Rectal smooth muscle tissue (tissue), 1 donor: ENCODE measurements around the gene TENM4.
A peak's percentile ranks its signal among the peaks of the same experiment; 100 is the strongest.

Experiments used
- H3K27ac ChIP-seq: one replicate; pipeline ENCODE4 v1.7.0; 2013; ENCODE audit warnings: low read depth, low read length, inconsistent platforms
- H3K27me3 ChIP-seq: one replicate; pipeline ENCODE4 v1.7.0; 2013; ENCODE audit warnings: low read length; ENCODE audit not compliant: control insufficient read depth, insufficient read depth
- H3K36me3 ChIP-seq: one replicate; pipeline ENCODE4 v1.7.0; 2013; ENCODE audit warnings: low read length; ENCODE audit not compliant: control insufficient read depth, insufficient read depth
- H3K4me1 ChIP-seq: one replicate; pipeline ENCODE4 v1.7.0; 2013; ENCODE audit warnings: low read length; ENCODE audit not compliant: control insufficient read depth, insufficient read depth
- H3K4me3 ChIP-seq: one replicate; pipeline ENCODE4 v1.7.0; 2013; ENCODE audit warnings: low read length
- H3K9ac ChIP-seq: one replicate; pipeline ENCODE4 v1.7.0; 2013; ENCODE audit warnings: low read length

TENM4 gene

DNA sequence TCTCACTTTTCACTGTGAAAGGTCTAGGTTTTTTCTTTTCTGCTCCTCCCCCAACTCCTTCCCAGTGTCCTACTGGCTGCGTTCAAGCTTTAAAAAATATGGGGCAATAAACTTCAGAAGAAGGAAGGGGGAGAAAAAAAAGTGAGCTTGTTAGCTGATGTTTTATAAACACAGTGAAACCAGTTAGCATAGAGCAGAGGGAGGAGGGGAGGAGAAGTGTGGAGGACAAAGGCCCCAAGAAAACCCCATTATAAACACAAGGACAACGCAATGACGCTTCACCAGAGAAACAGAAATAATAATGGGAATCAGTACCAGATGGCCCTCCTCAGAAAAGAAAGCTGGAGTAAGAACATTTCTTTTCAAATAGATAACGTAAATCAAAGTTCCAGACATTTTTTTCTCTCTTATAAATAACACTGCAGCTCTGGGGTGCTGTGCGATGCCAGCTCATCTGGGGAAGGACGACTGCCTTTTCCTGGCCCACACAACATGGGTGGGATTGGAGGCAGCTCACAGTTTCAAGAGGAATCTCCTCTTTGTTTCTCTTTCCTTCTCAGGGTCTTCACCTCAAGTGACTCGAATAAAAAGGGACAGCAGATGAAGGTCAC, 630.8 kb downstream of the TENM4 start:
- Histone ChIP-seq H3K4me3 (no peak overlapping the region), H3K4me1 (peaks cover 27% of the 10 kb centered on the region), H3K27ac (peak overlapping the region; percentile 48)

DNA sequence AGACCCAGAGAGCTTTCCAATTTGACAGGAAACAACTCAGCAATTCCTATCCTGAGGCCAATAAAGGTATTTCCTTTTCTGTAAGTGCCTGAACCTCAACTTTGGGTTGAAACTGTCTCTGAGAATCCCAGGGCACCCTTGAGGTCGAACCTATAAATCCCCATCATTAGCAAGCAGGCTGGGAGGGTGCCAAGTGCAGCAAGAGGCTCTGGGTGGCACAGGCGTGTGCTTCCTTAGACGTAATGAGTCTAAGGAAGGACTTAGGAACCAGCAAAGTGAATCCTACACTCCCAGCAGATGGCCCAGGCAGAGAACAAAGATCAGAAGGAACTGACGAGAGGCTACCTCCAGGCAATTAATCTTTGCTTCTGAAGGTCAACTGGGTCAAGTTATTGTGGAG, 631.9 kb downstream of the TENM4 start:
- no peak overlapping the region for H3K27ac ChIP-seq
- H3K36me3 ChIP-seq, result no peaks in the 10 kb centered on the region
- no peaks in the 10 kb centered on the region for H3K27me3 ChIP-seq
- H3K4me1 ChIP-seq, result peaks cover 27% of the 10 kb centered on the region
- no peak overlapping the region for H3K9ac ChIP-seq
- no peak overlapping the region for H3K4me3 ChIP-seq

More for the DNA sequence above, 630.8 kb downstream of the TENM4 start:
- no peak overlapping the region for H3K9ac ChIP-seq
- no peaks in the 10 kb centered on the region for H3K27me3 ChIP-seq
- no peaks in the 10 kb centered on the region for H3K36me3 ChIP-seq

DNA sequence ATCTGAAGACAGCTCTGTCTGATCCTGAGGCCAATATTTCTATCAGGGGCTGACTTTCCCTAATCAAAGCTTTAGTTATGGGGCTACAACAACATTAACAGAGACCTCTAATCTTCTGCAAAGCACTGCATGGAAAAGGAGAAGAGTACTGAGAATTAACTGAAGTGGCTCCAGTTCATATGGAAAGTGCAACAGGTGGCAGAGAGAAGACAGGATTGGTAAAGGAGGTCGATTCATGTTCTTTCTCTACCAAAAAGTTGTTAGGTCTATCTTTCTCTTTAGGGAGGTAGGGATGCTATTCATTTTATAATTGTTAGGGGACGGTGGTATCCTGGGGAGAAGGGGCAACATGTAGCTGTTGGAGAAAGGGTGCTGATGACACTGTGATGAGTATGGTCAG, 633.5 kb downstream of the TENM4 start:
- Histone ChIP-seq H3K9ac (peak overlapping the region; percentile 16), H3K36me3 (no peaks in the 10 kb centered on the region), H3K27ac (no peak overlapping the region)

GRCh38 chr11:78806214-78807004, 634.4 kb downstream of the TENM4 start:
- peaks cover 38% of the 10 kb centered on the region for H3K4me1 ChIP-seq
- H3K27ac ChIP-seq, result no peak overlapping the region
- H3K36me3 ChIP-seq, result no peaks in the 10 kb centered on the region
- no peak overlapping the region for H3K4me3 ChIP-seq
- no peak overlapping the region for H3K9ac ChIP-seq
- H3K27me3 ChIP-seq, result no peaks in the 10 kb centered on the region

More for the DNA sequence above, 633.5 kb downstream of the TENM4 start:
- peaks cover 30% of the 10 kb centered on the region for H3K4me1 ChIP-seq
- no peak overlapping the region for H3K4me3 ChIP-seq
- no peaks in the 10 kb centered on the region for H3K27me3 ChIP-seq

- no peaks in the 10 kb centered on the region for H3K27me3 ChIP-seq
- peaks cover 36% of the 10 kb centered on the region for H3K4me1 ChIP-seq
- H3K9ac ChIP-seq, result no peak overlapping the region
- H3K27ac ChIP-seq, result no peak overlapping the region
- no peaks in the 10 kb centered on the region for H3K36me3 ChIP-seq
- no peak overlapping the region for H3K4me3 ChIP-seq
Measured at GRCh38 chr11:78804991-78805390, 635.8 kb downstream of the TENM4 start.

GRCh38 chr11:78803995-78804394, 636.8 kb downstream of the TENM4 start:
- Histone ChIP-seq H3K4me3 (no peak overlapping the region), H3K27me3 (no peaks in the 10 kb centered on the region)

DNA sequence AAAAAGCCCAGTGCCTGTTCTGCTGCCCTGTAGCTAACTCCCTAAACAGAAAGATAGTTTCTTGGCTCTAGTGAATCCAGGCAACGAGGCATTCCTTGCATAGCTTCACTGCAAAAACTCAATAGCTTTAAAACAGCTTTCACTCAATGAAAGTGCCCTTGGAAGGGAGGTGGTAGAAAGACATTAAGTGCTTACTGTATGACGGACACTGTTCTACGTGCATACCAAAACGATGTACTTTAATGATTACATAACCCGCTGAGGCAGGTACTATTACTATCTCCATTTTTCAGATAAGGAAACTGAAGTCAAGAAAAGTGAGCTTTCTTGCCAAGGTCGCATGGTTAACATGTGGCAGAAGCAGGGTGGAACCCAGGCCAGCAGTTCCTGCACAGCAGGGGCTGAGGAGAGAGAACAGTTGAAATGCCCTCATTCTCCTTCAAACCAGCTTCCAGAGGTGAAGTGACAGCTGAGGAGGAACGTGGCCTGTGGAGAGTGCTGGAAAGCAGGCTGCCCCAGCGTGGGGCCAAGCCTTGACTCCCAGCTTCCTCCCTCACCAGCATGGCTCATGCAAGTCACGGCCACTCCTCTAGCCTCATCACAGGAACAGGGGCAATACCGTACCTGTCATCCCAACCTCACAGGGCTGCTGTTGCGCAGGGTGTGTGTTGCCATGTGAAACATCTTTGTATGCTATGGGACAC, 638.6 kb downstream of the TENM4 start:
- Histone ChIP-seq H3K27ac (no peak overlapping the region), H3K27me3 (no peaks in the 10 kb centered on the region), H3K4me3 (no peak overlapping the region), H3K36me3 (no peaks in the 10 kb centered on the region), H3K9ac (no peak overlapping the region), H3K4me1 (peaks cover 30% of the 10 kb centered on the region)

More at GRCh38 chr11:78803995-78804394, 636.8 kb downstream of the TENM4 start:
- Histone ChIP-seq H3K4me1 (peaks cover 32% of the 10 kb centered on the region), H3K27ac (no peak overlapping the region), H3K36me3 (no peaks in the 10 kb centered on the region), H3K9ac (no peak overlapping the region)

DNA sequence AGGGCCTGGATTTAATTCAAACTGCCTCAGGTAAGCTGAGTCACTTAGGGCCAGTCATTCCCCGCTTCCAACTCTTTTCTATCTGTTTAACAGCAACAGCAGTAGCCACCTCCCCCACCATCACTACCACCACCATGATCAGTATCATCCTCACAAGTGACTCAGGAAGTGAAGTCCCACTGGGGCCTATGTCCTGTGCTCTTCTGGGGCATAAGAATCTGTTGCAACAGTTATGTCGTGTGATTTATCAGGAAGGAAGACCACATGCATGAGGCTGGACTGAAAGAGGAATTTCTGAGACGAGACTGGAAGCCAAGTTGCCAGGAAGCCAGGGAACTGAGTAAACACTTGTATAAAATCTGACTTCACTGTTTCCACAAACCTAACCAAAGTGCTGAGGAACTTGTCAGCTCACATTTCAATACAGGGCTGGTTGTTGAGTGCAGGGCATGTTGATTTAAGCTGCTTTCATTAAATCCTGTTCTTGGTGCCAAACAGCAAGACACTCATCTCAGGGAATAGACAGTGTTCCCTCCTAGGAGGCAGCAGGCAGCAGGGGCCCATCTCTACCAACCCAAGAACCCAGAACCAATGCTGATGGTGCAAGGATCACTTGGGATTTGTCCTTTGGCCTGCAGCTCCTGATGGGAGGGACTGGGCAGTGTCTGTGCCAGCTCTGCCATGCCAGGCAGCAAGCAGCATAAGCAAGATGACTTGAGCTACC, 639.5 kb downstream of the TENM4 start:
- Histone ChIP-seq H3K4me1 (peaks cover 30% of the 10 kb centered on the region), H3K9ac (no peak overlapping the region), H3K27me3 (no peaks in the 10 kb centered on the region), H3K4me3 (no peak overlapping the region), H3K36me3 (no peaks in the 10 kb centered on the region), H3K27ac (peak overlapping the region; percentile 18)

DNA sequence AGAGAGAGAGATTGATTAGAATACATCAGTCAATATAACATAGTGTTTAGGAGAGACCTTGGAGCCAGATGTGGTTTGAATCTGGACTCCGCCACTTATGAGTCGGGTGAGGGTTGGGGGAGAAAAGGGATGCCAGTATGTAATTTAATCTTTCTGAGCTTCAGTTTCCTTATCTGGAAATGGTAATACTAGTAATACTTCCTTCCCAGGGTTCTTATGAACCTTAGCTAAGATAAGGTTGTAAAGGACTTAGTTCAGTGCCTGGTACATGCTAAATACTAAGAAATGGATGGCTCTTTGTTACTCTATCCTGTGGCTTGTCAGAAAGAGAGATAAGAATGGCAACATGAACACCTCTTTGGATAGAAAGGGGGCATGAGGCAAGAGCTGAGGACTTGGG, 640.1 kb downstream of the TENM4 start:
- H3K27ac ChIP-seq, result no peak overlapping the region

GRCh38 chr11:78800096-78800690, 640.6 kb downstream of the TENM4 start:
- Histone ChIP-seq H3K27me3 (no peaks in the 10 kb centered on the region), H3K27ac (no peak overlapping the region), H3K36me3 (no peaks in the 10 kb centered on the region), H3K4me1 (peaks cover 30% of the 10 kb centered on the region), H3K9ac (no peak overlapping the region), H3K4me3 (no peak overlapping the region)

More for the DNA sequence above, 640.1 kb downstream of the TENM4 start:
- no peak overlapping the region for H3K9ac ChIP-seq
- H3K4me3 ChIP-seq, result no peak overlapping the region
- H3K36me3 ChIP-seq, result no peaks in the 10 kb centered on the region
- H3K27me3 ChIP-seq, result no peaks in the 10 kb centered on the region
- H3K4me1 ChIP-seq, result peaks cover 30% of the 10 kb centered on the region

- H3K27me3 ChIP-seq, result no peaks in the 10 kb centered on the region
- no peak overlapping the region for H3K9ac ChIP-seq
- H3K4me3 ChIP-seq, result no peak overlapping the region
- H3K36me3 ChIP-seq, result no peaks in the 10 kb centered on the region
- peaks cover 30% of the 10 kb centered on the region for H3K4me1 ChIP-seq
- no peak overlapping the region for H3K27ac ChIP-seq
Measured at GRCh38 chr11:78798663-78799062, 642.2 kb downstream of the TENM4 start.

DNA sequence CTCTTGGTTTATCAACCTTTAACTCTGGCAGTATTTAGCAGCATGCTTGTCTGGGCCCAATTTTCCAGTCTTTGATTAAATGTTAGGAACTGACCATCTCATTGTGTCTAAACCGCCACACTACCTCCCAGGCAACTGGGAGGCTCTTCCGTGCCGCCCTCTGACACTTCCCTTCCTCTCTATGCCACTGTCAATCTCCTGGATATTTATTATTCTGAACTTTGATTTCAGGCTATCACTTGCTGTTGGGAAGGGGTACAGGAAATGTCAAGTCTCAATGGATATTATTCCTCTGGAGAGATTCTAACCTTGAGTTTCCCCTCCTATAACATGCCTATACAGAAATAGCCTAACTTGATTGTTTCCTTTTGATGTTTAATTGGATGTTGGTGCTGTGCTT, 643.3 kb downstream of the TENM4 start:
- Histone ChIP-seq H3K36me3 (no peaks in the 10 kb centered on the region), H3K4me1 (peaks cover 29% of the 10 kb centered on the region), H3K27ac (no peak overlapping the region), H3K4me3 (no peak overlapping the region), H3K27me3 (no peaks in the 10 kb centered on the region), H3K9ac (no peak overlapping the region)
